ENCODE measurements around the gene RNF217.
"Not testable (repeated sequence)": the region's sequence is repeated elsewhere in the genome, so short reads cannot be mapped to it uniquely, and the experiment has no call there.

The RNF217 gene

DNA sequence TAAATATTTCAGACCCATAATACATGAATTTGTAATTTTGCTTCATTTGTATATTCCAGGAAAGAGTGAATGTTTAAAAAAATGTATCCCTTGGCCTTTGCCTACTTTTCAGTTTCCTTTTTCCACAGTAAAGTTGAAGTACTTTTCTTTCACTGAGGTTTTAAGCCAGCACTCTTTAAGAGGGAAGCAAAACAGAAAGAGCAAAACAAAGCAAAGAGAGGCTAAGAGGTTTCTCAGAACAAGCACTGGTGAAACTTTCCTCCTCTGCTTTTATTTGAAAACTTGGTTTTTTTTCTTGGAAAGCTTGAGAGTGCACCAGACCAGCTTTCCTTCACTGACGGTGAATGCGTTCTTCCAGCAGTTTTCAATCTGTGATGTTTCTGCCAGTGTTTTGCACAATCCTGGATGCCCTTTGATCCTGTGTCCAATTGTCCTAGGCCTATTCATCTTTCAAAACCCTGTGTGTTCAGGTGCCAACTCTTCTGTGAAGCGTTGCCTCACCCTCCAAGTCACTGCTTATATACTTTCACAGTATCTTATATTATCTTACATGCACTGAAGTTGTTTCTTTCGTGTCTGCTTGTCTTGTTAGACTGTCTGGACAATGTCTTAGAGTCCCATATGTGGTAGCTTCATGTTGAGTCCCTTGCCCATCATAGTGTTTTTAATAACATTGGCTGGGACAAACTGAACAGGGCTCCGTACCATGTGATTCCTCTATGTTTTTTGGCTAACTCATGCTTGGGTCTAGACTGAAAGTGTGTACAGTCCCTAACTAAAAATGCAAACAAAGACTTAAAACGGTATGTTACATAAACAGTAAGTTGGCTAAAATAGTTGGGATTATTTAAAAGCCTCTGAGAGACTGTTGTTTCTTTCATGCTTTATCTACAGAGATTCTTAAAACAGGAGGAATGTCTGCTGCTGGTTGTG is 1.9 kb downstream of the RNF217 start:
- no peak for DNase-seq

DNA sequence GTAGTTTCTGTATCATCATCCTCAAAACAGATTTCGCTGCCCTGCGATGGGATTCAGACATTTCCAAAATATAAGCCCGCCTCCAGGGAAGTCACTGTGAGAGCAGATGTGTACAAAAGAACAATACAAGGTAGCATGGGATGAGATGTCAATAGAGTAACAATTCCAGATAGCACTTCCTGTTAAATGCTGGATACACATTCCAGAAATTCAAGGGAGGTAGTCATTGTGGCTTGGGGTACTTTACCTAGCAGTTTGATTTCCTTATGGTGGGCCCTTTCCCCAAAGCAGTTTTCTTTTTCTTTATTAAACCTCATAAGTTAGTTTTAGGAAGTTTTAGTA is 2.5 kb downstream of the RNF217 start:
- no peak for DNase-seq

DNA sequence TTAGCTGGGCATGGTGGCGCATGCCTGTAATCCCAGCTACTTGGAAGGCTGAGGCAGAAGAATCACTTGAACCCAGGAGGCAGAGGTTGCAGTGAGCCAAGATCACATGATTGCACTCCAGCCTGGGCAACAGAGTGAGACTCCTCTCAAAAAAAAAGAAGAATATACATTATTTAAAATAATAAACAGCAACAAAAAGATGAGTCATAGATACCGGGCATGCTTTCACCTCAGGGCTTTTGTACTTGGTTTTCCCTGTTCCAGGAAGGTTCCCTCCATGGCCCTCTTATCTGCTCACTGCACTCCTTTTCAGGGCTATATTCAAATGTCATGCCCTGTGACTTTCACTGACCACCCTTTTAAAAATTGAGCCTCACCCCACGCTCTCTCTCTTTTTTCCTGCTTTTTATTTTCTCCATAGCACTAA is 3.2 kb downstream of the RNF217 start:
- DNase-seq: not testable (repeated sequence)

DNA sequence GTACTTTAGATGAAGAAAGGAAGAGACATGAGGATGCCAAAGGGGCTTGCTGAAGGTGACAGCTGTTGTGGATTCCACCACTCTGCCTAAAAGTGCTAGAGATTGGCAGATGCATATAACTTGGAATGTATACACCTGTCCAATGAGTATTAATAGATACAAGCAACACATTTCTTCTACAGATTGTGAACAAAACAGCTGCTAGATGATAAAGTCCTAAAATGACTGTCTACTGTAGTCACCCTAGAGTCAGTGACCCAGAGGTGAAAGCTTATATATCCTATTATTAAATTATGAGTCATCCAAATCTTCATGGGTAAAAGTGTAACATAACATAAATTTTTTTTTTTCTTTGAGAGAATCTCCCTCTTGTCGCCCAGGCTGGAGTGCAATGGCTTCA is 5.2 kb downstream of the RNF217 start:
- no peak for DNase-seq

DNA sequence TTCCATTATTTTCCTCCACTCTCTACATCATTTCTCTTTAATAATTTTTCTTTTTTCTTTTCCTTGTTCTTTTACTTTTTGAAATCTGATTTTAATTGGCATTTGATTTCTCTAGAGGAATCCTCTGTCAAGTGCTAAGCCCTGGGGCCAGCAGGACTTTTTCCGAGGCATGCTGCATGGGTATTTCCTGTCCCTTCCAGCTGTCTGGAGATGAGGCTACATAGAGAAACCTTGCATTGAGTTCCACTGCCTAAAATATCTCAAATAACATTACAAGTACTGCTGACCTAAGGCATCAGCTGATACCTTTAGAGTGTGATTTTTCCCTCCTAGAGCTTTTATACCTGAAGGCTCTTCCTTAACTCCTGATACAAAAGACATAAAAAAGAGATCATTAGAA is 6.2 kb downstream of the RNF217 start:
- no peak for DNase-seq

DNA sequence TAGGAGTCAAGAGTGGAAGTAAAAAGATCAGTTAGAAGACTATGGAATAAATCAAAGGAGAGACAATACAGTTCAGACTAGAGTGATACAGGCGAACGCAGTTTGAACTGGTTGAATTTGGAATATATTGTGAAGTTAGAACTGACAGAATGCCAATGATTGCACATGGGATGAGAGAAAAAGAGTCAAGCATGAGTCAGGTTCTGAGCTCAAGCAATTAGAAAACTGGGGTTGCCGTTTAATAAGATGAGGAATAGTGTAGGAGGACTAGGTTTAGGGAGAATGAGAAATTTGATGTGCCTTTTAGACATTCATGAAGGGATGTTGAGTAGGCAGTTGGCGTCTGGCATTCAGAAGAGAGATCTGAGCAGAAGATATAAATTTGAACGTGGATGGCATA is 8.0 kb downstream of the RNF217 start:
- no peak for DNase-seq

DNA sequence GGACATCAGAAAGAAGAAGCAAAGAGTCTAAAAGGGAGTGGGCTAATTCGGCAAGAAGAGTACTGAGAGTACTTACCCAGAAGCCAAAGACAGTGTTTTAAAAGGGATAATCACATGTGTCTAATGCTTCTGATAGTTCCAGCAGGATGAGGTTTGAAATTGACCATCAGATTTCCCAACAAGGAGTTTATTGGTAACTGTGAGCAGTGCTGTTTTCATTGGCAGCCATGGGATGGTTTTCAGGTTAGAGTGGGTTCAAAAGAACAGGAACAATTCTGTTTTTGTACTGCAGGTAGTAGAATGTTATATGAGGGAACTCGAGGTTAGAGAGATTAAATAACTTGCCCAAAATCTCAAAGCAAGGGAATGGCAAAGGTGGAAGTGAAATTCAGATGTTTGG is 8.5 kb downstream of the RNF217 start:
- no peak for DNase-seq

DNA sequence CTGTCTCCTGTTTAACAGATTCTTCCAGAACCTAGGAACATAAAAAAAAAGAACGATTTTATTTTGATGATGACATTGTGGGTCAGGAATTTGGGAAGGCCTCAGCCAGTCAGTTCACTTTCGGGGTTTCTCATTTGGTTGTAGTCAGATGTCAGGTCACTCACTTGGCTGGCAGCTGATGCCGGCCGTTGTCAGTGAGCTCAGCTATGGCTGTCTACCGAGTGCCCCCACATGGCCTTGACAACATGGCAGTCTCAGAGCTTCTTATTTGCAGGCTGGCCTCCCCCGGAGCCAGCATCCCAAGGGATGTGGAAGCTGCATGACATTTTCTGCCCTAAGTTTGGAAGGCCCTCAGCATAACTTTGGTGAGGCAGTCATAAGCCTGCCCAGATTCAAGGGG is 11.5 kb downstream of the RNF217 start:
- DNase-seq: no peak

DNA sequence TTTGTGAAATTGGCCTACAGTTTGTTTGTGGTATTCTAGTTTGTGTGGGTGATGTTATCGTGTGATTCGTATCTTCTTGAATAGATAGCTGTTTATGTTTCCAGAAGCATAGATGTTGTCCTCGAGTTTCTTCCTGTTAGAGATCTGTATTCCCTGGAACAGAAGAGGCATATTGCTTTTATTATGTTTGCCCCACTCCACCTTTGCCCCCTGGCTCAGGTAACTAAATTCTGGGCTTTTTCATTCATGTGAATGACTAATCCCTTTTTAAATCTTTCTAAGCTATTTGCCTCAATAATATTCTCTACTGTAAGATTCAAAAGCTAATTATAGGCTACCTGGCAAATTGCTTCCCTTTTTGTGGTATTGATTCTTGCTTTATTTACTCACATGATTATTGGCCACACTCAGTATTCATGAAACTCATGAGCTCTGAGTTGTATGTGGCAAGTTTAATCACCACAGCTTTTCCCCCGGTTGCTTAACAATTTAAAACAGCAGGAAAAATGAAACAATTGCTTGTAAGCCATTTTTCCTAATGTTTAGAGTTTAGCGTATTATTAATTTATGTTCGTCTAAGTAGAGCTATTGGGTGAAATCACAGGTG is 12.6 kb downstream of the RNF217 start:
- no peak for DNase-seq

DNA sequence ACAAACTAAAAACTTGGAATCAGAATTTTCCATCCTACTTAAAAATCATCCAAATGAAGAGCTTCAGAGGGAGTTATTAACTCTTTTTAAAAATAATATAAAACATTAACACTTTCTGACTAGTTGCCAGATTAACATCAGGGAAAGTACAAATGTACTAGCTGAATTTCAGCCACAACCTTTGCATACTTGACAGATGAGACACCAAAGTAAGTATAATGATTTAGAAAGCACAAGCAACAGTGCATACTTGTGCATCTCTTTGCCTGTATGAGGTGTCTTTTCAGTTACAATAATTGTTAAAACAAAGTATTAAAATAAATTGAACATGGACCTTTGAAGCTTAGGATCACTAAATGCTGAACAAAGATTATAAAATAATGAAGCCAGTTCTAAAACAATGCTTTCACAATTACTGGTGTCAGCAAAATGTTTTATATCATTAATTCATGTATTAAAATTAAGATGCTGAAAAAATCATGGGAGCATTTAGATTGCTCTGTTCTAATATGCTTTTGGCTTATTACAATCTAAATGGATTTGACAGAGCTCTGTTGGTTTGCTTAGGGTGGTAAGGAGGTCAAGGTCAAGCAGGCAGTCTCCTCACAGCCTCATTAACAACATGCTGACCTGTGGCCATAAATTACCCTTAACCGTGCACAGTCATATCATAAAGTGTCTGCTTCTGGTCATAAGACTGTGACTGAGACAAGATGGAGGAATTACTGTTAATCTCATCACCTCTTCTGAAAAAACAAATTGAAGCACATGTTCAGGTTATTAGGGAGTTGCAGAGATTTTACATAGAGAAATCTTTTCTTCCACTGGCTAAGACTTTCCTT is 15.1 kb downstream of the RNF217 start:
- no peak for DNase-seq

DNA sequence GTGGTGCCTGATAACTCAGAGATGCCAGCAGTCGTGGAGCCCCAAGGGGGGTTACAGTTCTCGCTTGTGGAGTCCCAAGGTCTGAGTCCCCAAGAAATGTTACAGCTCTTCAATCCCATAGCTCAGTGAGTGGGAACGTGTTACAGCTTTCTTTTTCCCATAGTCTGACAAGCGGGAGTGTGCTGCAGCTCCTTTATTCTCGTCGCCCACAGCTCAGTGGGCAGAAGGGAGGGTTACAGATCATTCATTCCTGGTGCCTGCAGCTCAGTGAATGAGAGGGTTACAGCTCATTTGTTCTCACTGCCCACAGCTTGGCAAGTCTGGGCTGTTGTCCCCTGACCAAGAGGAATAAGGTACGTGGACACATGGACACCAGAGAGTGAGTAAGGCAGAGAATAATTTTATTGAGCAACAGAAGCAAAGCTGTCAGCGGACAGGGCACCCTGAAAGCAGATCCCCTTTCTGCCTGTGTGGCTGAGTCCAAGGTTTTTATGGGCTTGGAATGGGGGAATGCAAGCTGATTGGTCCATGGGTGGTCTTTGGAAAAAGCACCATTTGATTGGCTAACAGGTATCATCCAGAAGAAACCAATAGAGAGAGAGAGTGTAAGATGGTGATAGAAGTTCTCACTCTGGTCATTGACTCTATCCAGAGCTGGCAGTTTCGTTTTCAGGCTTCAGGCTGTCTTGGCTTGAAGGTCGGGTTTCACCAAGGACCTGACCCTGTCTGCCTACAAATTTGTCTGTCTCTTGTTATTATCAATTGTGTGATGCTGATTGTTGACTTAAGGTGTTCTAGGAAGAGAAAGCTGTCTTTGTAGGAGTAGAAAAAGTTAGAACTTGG is 16.4 kb downstream of the RNF217 start:
- DNase-seq: no peak

DNA sequence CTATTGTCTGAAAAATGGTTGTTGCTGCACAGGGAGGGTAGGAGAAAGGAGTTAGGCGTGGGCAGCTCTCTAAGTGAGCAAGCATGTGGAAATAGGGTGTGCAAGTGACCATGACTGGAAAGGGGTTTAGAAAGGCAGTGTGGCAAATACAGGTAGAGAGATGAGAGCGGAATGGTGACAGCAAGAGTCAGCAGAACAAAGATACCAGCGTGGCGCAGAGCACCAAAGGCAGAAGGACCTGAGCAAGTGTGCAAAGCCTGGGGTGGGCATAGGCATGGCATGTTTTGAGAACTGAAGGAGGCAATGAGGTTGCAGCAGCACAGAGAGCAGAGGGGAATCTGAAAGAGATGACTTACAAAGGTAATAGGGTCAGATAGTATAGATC is 17.0 kb downstream of the RNF217 start:
- no peak for DNase-seq

DNA sequence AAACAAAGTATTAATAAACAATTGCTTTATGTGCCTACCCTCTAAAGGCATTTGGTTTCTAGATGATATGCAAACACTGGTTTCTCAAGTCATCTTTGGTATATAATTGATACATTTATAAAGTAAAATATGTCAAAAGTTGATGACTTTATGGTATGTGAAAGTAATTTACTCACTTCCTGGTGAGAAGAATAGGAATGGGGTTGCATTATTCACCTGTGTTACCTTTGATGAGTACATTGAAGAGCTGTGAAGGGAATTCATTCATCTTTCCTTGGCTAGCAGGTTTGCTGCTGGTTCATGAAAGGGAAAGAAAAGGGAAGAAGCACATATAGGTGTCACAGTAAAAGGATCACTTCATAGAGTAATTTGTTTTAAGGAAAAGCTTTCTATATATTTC is 20.4 kb downstream of the RNF217 start:
- DNase-seq: no peak

DNA sequence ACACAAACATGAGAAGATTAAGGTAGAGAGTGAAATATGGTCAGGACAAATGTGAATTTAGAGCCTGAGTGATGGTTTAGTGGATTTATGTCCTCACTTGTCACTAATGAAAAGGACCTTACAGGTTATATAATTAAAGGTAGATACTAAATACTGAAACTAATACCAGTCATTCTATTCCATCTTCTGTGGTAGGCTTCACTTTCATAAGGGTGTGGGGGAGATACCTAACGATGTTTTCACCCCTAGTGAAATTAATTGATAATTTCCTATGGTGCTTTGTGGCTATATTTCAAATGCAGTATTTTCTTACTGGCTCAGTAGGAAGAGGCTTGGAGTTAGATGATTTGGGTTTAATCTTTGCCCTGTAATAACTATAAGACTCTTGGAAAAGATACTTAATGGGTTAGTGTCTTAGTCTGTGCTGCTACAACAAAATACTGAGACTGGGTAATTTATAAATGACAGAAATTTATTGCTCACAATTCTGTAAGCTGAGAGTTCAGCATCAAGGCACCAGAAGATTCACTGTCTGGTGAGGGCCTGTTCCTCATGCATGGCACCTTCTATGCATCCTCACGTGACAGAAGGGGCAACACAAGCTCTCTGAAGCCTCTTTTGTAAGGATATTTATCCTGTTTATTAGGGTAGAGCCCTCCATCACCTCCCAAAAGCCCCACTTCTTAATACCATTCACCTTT is 21.3 kb downstream of the RNF217 start:
- no peak for DNase-seq

DNA sequence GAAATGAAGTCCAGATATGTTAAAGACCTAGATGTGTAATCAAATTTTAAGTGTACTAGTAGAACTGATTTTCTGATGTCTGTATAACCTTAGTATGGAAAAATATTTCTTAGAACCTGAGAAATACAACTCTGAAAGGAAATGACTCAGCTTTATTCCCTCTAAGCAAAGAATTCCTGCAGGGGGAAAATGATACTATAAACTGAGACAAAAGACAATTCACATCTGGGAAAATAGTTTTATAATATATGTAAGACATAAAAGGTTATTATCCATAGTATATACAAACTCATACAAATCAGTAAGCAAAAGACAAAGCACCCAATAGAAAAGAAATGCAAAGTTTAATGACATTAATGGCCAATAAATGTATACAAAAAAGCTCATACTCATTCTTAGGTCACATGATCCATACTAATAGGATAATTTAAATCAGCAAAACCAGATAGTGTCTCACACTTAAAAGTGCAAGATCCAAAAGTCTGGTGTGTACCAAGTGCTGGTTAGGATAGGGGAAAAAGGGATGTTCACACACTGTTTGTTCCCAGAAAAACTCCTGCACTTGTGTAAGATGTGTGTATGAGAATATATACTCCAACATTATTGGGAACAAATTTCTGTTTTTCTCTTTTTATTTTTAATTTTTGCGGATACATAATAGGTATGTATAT is 22.6 kb downstream of the RNF217 start:
- DNase-seq: no peak

DNA sequence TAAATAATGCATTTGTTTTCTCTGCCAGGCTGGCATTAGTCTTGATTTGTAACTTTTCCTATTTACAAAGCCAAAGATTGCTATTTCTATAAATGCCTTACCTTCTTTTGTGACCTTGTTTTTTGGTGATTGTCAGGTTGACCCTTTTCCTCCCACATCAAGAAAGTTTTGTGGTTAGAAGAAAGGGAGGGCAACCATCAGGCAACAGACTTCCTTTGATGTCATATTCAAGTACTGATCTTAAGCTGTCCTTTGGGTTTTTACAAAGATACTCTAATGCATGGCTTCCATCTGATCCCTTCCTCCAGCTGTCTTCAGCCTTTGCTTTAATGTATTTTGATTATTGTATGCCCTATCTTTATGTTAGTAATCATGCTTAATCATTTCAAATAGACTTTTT is 23.9 kb downstream of the RNF217 start:
- DNase-seq: no peak

DNA sequence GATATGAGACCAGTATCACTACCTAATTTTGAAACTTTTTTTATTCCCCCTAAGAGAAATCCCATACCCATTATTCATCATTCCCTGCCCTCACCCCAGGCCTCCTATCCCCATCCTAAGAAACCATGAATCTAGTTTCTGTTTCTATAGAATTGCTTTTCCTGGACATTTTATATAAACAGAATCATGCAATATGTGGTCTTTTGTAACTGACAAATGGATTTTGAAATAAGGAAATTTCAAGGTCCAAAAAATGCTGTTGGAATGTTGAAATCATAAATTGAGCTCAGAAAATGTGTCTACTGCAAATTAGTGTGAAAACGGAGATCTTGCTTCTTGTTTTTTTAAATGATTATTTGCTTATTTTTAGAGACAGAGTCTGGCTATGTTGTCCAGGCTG is 25.1 kb downstream of the RNF217 start:
- DNase-seq: no peak

DNA sequence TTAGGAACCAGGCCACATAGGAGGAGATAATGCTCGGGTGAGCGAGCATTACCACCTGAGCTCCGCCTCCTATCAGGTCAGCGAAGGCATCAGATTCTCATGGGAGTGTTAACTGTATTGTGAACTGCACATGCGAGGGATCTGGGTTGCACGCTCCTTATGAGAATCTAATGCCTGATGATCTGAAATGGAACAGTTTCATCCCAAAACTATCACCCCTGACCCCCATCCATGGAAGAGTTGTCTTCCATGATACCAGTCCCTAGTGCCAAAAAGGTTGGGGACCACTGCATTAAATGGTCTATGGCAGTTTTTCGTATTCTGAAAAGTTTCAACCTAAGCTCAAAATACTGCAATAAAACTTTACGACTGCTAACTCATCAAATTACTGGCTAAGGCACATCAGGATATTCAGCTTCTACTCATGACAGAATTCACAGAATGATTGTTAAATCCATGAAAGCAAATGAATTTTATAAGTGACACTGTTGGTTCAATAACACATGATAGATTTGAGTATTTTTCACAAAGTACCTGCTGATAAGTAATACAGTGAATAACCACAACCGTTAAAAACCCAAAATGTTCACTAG is 25.9 kb downstream of the RNF217 start:
- no peak for DNase-seq

DNA sequence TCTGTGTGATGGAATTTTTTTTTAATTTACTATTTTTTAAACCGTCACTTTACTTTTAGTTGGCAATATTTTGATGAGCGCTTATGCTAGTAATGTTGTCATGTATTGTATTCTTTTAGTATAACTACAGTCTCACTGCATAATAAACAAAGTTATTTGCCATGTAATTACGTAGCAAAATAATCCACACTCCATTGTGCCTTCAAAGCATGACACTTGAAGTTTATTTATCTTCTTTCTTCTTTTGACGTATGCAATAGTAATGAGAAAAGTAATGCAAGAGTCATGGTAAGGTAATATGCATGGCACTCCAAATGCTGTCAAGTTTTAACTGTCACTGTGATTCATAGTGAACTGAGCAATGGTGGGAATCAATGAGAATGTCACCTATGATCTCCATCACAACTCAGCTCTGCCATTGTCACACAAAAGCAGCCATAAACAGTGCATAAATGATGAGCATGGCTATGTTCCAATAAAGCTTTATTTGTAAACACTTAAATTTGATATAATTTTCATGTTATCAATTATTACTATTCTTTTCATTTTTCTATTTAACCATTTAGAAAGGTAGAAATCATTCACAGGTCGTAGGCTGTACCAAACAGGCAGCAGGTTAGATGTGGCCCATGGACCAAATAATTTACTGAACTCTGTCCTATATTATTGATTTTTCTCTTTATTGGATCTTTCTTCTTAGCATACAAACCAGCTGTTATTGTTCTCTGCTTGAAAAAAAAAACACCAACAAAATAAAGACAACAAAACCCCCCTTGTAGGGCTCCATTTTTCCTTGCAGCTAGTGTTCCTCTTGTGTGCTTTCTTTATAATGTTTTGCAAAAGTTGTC is 27.1 kb downstream of the RNF217 start:
- no peak for DNase-seq

DNA sequence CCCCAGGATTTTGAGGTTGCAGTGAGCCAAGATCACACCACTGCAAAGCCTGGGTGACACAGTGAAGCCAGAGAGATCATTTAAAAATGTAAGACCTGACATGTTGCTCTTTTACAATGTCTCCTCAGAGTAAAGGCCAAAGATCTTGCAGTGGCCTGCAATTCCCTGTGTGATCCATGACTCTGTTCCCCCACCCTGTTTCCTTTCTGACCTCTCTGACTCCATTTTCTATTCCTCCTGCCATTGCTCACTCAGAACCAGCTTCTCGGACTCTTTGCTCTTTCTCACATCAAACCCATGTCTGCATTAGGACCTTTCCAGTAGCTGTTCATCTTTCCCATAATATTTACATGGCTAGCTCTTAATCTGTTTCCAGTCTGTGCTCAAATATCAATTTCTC is 28.8 kb downstream of the RNF217 start:
- DNase-seq: no peak

All from NCI-H526 (cell line).